HepG2 (cell line): ENCODE results near the gene IGFALS. TPM values are rescaled to one million over a fixed set of nuclear protein-coding genes. Genes with fewer than 3 reads are reported as not detected.

ENCODE experiments used
- ATAC-seq: fragments of 200-7000 bp; cut with Tn5 transposase; 3 replicates; pipeline ENCODE4 v1.9.1; 2020; ENCODE audit warnings: mild to moderate bottlenecking, moderate library complexity
- BruUV-seq: library from RNA; stranded (reverse); fragments of 400-500 nt; replicated peaks from 2 replicates; lab custom pipeline; 2021; lab: Mats Ljungman, UMichigan
- CTCF ChIA-PET: fragments of 300-600 bp; formaldehyde crosslinking; extraction: SDS; loops from one replicate; lab custom pipeline; 2021; ENCODE audit warnings: low total read pairs, inconsistent platforms, low intra/inter-chr PET ratio; lab: Yijun Ruan, JAX
- POLR2A ChIA-PET: fragments of 350-600 bp; sonication (Branson Sonifier 250); formaldehyde crosslinking; loops from one replicate; lab custom pipeline; 2020; ENCODE audit warnings: antibody characterized with exemption, inconsistent platforms; lab: Yijun Ruan, JAX
- DNase-seq: peaks from one replicate; pipeline ENCODE4 v3.0.0-alpha.2; 2015; ENCODE audit warnings: low spot score
- FAIRE-seq: peaks from 3 replicates; lab custom pipeline; 2011; peaks lifted over from hg19 to GRCh38; lab: Jason Lieb, UNC
- H2AFZ ChIP-seq: one replicate; pipeline ENCODE4 v1.6.1; 2011; ENCODE audit warnings: low read length, inconsistent platforms
- H3K27ac ChIP-seq: fragments of 300-600 bp; 3 replicates; pipeline ENCODE4 v1.8.0; 2011; ENCODE audit warnings: mixed run types, mild to moderate bottlenecking, mixed read lengths, low read length, inconsistent platforms; ENCODE audit not compliant: insufficient read depth; ENCODE audit errors: extremely low read length
- H3K27me3 ChIP-seq, 2 experiments: fragments of 200-600 bp in 1 of 2; 2 replicates in 1 of 2; 3 replicates in 1 of 2; pipeline versions ENCODE4 v1.6.0 to v1.8.0; 2011; ENCODE audit warnings: low read length in 2 of 2, mild to moderate bottlenecking in 2 of 2, moderate library complexity in 2 of 2, inconsistent platforms in 1 of 2; ENCODE audit not compliant: insufficient read depth in 2 of 2, control insufficient read depth in 1 of 2
- H3K36me3 ChIP-seq, 2 experiments: fragments of 200-600 bp in 1 of 2; replicated peaks in 1 of 2; 2 replicates in 1 of 2; 3 replicates in 1 of 2; pipeline versions ENCODE4 v1.5.1 to v1.8.0; 2011; ENCODE audit warnings: low read length in 2 of 2, inconsistent platforms in 1 of 2; ENCODE audit not compliant: insufficient read depth in 2 of 2, control insufficient read depth in 1 of 2
- H3K4me1 ChIP-seq: 2 replicates; pipeline ENCODE4 v1.5.1; 2012; ENCODE audit warnings: low read length, inconsistent platforms; ENCODE audit not compliant: insufficient read depth
- H3K4me2 ChIP-seq: 2 replicates; pipeline ENCODE4 v1.6.0; 2011; ENCODE audit warnings: low read depth, low read length, inconsistent platforms
- H3K4me3 ChIP-seq, 3 experiments: fragments of 200-600 bp in 1 of 3; sonication (generic), shearing (Covaris generic) in 1 of 3; replicated peaks in 1 of 3; 2 replicates each; pipeline ENCODE4 v1.5.1; 2011 to 2016; ENCODE audit warnings: low read length in 3 of 3, inconsistent platforms in 2 of 3, low read depth in 2 of 3, mild to moderate bottlenecking in 2 of 3, control low read depth in 1 of 3, mixed read lengths in 1 of 3; ENCODE audit not compliant: insufficient read depth in 1 of 3
- H3K79me2 ChIP-seq: one replicate; pipeline ENCODE4 v1.6.1; 2011; ENCODE audit warnings: low read length, inconsistent platforms; ENCODE audit not compliant: insufficient read depth
- H3K9ac ChIP-seq: 2 replicates; pipeline ENCODE4 v1.6.0; 2011; ENCODE audit warnings: mild to moderate bottlenecking, low read depth, low read length, inconsistent platforms; ENCODE audit not compliant: insufficient read depth
- H3K9me3 ChIP-seq: 2 replicates; pipeline ENCODE4 v1.5.1; 2012; ENCODE audit warnings: mild to moderate bottlenecking, low read length
- H4K20me1 ChIP-seq: 2 replicates; pipeline ENCODE4 v1.6.0; 2011; ENCODE audit warnings: inconsistent platforms, mild to moderate bottlenecking, low read length, moderate library complexity; ENCODE audit not compliant: insufficient read depth
- AGO1 ChIP-seq: fragments of 200-400 bp; formaldehyde crosslinking; IDR thresholded peaks from 2 replicates; pipeline ENCODE4 v1.6.1; 2017; ENCODE audit warnings: mild to moderate bottlenecking, low read depth, low read length, moderate library complexity; ENCODE audit not compliant: poor library complexity, severe bottlenecking
- AGO2 ChIP-seq: fragments of 200-400 bp; formaldehyde crosslinking; optimal IDR thresholded peaks from 2 replicates; pipeline ENCODE3; 2017; ENCODE audit warnings: mild to moderate bottlenecking, low read depth, low read length, moderate library complexity
- FOXA3 ChIP-seq: IDR thresholded peaks from 2 replicates; pipeline ENCODE4 v1.6.1; 2016; ENCODE audit warnings: missing genetic modification reagents, missing compliant biosample characterization
- MAZ ChIP-seq, 2 experiments: sonication (generic) in 1 of 2; formaldehyde crosslinking in 1 of 2; IDR thresholded peaks; 2 replicates each; pipeline versions ENCODE4 v1.5.0 to v1.6.1; 2012 to 2020; ENCODE audit warnings: low read depth in 2 of 2, mild to moderate bottlenecking in 2 of 2, borderline replicate concordance in 1 of 2, improper control_type of control experiment in 1 of 2, low read length in 1 of 2, missing genetic modification reagents in 1 of 2, moderate library complexity in 1 of 2
- MYNN ChIP-seq: sonication (generic); formaldehyde crosslinking; IDR thresholded peaks from 2 replicates; pipeline ENCODE4 v1.4.0; 2020; ENCODE audit warnings: mild to moderate bottlenecking, low read depth, missing genetic modification reagents
- RFX1 ChIP-seq: fragments of 450-650 bp; IDR thresholded peaks from 2 replicates; pipeline ENCODE4 v1.6.1; 2017
- ZBTB26 ChIP-seq: IDR thresholded peaks from 2 replicates; pipeline ENCODE4 v1.6.1; 2016; ENCODE audit warnings: missing compliant biosample characterization, missing genetic modification reagents, borderline replicate concordance
- ZBTB33 ChIP-seq: sonication (generic); formaldehyde crosslinking; IDR thresholded peaks from 2 replicates; pipeline ENCODE4 v1.4.0; 2020; ENCODE audit warnings: missing genetic modification reagents
- ZMAT3 ChIP-seq: sonication (generic); formaldehyde crosslinking; conservative IDR thresholded peaks from 2 replicates; pipeline ENCODE4 v1.7.0; 2021; ENCODE audit warnings: missing genetic modification reagents
- ZNF746 ChIP-seq: sonication (generic); formaldehyde crosslinking; IDR thresholded peaks from 2 replicates; pipeline ENCODE4 v1.8.0; 2022; ENCODE audit warnings: mild to moderate bottlenecking, missing genetic modification reagents
- ZNF768 ChIP-seq: sonication (generic); formaldehyde crosslinking; IDR thresholded peaks from 2 replicates; pipeline ENCODE4 v1.4.0; 2020; ENCODE audit warnings: missing genetic modification reagents
- WGBS: methylation state at CpG from one replicate; pipeline ENCODE4 v1.1.6; 2017; ENCODE audit warnings: low lambda C conversion rate; 5-methylcytosine and 5-hydroxymethylcytosine counted together
- in situ Hi-C: cut with HindIII; loops from 2 replicates; pipeline ENCODE4 v1.10.0; 2017; ENCODE audit warnings: low pct_unique_long_range_greater_than_20kb; ENCODE audit not compliant: extremely low pct_ligation_motif_present
- intact Hi-C: fragments of 100-400 bp; cut with micrococcal nuclease; formaldehyde crosslinking; loops from one replicate; pipeline ENCODE4 v1.10.0; 2022; ENCODE audit not compliant: unreplicated experiment
- polyA plus RNA-seq, 8 experiments: library from polyadenylated mRNA; depleted of rRNA in 3 of 8; stranded (reverse) in 7 of 8; unstranded in 1 of 8; fragments of >200 nt; fragmentation: Illumina TruSeq in 4 of 8; extraction: Trizol in 4 of 8; gene quantifications; 2 replicates each; pipeline versions ENCODE4 v1.2.1 to v1.2.3, GENCODE V29; 2011 to 2016; ENCODE audit warnings: low read depth in 4 of 8, missing spikeins in 1 of 8, mixed read lengths in 1 of 8; ENCODE audit not compliant: insufficient read depth in 1 of 8
- total RNA-seq, 5 experiments: library from RNA; depleted of rRNA; stranded (reverse); fragments of >200 nt; fragmentation: Illumina TruSeq; extraction: Trizol; gene quantifications; 2 replicates each; pipeline ENCODE4 v1.2.3, GENCODE V29; 2016; ENCODE audit warnings: low read depth in 1 of 5

Gene IGFALS
- total and polyA plus RNA-seq, 2 of the 13 experiments (the other 11 are each of a cell fraction or from before 2014, with no cell fraction given): 0.34 to 2.4 TPM

DNA sequence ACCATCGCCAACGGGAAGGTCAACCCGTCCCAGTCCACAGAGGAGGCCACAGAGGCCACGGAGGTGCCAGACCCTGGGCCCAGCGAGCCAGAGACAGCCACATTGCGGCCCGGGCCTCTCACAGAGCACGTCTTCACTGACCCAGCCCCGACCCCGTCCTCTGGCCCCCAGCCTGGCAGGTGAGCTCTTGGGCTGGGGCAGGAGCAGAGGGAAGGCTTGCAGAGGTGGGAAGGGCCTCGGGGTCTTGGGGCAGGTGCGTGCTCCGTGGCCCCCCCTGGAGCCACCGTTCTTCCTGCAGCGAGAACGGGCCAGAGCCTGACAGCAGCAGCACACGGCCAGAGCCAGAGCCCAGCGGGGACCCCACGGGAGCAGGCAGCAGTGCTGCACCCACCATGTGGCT lies 27.3 kb downstream of the IGFALS start:
- POLR2A ChIA-PET: no interaction called here
- peaks cover 20 to 39% of the 10 kb centered on the region in 2 experiments; a peak in 4 of 5 replicates for H3K36me3 ChIP-seq

GRCh38 chr16:1765826-1766225 lies 27.7 kb downstream of the IGFALS start:
- in situ Hi-C loops: no loop called here
- Histone ChIP-seq H3K4me1 (no peaks in the 10 kb centered on the region), H3K9me3 (no peaks in the 10 kb centered on the region), H3K4me3 (no peak overlapping the region), H3K9ac (no peak overlapping the region), H4K20me1 (no peaks in the 10 kb centered on the region), H3K27me3 (no peaks in the 10 kb centered on the region), H3K4me2 (no peak overlapping the region), H3K27ac (no peak overlapping the region), H3K36me3 (peaks cover 20 to 39% of the 10 kb centered on the region in 2 experiments; a peak in 4 of 5 replicates), H3K79me2 (no peaks in the 10 kb centered on the region), H2AFZ (no peak overlapping the region)
- POLR2A ChIA-PET: no interaction called here
- FAIRE-seq (no peak), DNase-seq (no peak), ATAC-seq (no peak)
- no peak for TF ChIP-seq RFX1
- peak; percentile 56 for TF ChIP-seq AGO2
- TF ChIP-seq AGO1: peak; percentile 43
- TF ChIP-seq MYNN (CRISPR knock-in tag): no peak
- TF ChIP-seq ZNF768 (CRISPR knock-in tag): no peak
- TF ChIP-seq MAZ (IDR thresholded peaks at IDR 0.05; ENCODE audit: borderline replicate concordance, low read depth, low read length): no peak
- no peak for TF ChIP-seq MAZ (CRISPR knock-in tag; IDR thresholded peaks at IDR 0.05; ENCODE audit: low read depth)
- TF ChIP-seq ZBTB26 (CRISPR knock-in tag): no peak
- no peak for TF ChIP-seq ZNF746 (CRISPR knock-in tag)
- TF ChIP-seq FOXA3 (CRISPR knock-in tag): no peak
- TF ChIP-seq ZMAT3 (CRISPR knock-in tag): no peak
- WGBS: 86% methylated on average over 2 of the region's 22 CpGs
- CTCF ChIA-PET: no interaction called here
- no TSS peak for BruUV-seq
- intact Hi-C loops: no loop called here

More for the DNA sequence above, 27.3 kb downstream of the IGFALS start:
- no peaks in the 10 kb centered on the region for H3K9me3 ChIP-seq
- H3K4me3 ChIP-seq: no peak overlapping the region
- no peak overlapping the region for H2AFZ ChIP-seq
- no peaks in the 10 kb centered on the region for H3K79me2 ChIP-seq
- WGBS: 98% methylated on average over 10 of the region's 19 CpGs
- no TSS peak for BruUV-seq
- no peak for ATAC-seq
- H3K27ac ChIP-seq: no peak overlapping the region
- TF ChIP-seq ZBTB33 (CRISPR knock-in tag): no peak
- TF ChIP-seq AGO2: peak; percentile 16
- TF ChIP-seq, all 625 proteins: peak for 1
- DNase-seq (no peak), FAIRE-seq (no peak)
- H3K9ac ChIP-seq: no peak overlapping the region
- no peaks in the 10 kb centered on the region for H3K4me1 ChIP-seq
- intact Hi-C loops: no loop called here
- in situ Hi-C loops: no loop called here
- no peaks in the 10 kb centered on the region for H3K27me3 ChIP-seq
- CTCF ChIA-PET: no interaction called here
- no peak overlapping the region for H3K4me2 ChIP-seq
- H4K20me1 ChIP-seq: no peaks in the 10 kb centered on the region
